Osteocyte (in vitro differentiated cells): Measurements from ENCODE around the gene OSCP1. TPM values are rescaled to one million over a fixed set of nuclear protein-coding genes. Genes with fewer than 3 reads are reported as not detected.
"Not testable (repeated sequence)": the region's sequence is repeated elsewhere in the genome, so short reads cannot be mapped to it uniquely, and the experiment has no call there.

Experiments
- DNase-seq: peaks from one replicate; pipeline ENCODE4 v3.0.0; 2021; ENCODE audit warnings: mixed read lengths; ENCODE audit not compliant: unreplicated experiment; ENCODE audit errors: extremely low spot score
- H3K27ac Mint-ChIP-seq: one replicate; pipeline ENCODE4 v1.8.0; 2021; ENCODE audit warnings: mild to moderate bottlenecking, mixed read lengths; ENCODE audit not compliant: unreplicated experiment
- H3K27me3 Mint-ChIP-seq: one replicate; pipeline ENCODE4 v1.8.0; 2021; ENCODE audit warnings: mixed read lengths; ENCODE audit not compliant: unreplicated experiment
- H3K36me3 Mint-ChIP-seq: one replicate; pipeline ENCODE4 v1.8.0; 2021; ENCODE audit warnings: mixed read lengths; ENCODE audit not compliant: unreplicated experiment
- H3K4me1 Mint-ChIP-seq: one replicate; pipeline ENCODE4 v1.8.0; 2021; ENCODE audit warnings: mixed read lengths; ENCODE audit not compliant: unreplicated experiment
- H3K4me3 Mint-ChIP-seq: one replicate; pipeline ENCODE4 v1.8.0; 2021; ENCODE audit warnings: mild to moderate bottlenecking, moderate library complexity, mixed read lengths; ENCODE audit not compliant: unreplicated experiment
- H3K9me3 Mint-ChIP-seq: one replicate; pipeline ENCODE4 v1.8.0; 2021; ENCODE audit warnings: mixed read lengths; ENCODE audit not compliant: unreplicated experiment
- CTCF ChIP-seq: fragments of 200-600 bp; sonication (generic); IDR thresholded peaks from 2 replicates; pipeline ENCODE4 v1.5.0; 2021; ENCODE audit warnings: antibody characterized with exemption, mild to moderate bottlenecking, moderate library complexity
- total RNA-seq: library from RNA; stranded (reverse); gene quantifications from 2 replicates; pipeline ENCODE4 v1.2.1, GENCODE V29; 2021

OSCP1 gene
- total RNA-seq, 1 donor from 2014 or later: 5.0 TPM

DNA sequence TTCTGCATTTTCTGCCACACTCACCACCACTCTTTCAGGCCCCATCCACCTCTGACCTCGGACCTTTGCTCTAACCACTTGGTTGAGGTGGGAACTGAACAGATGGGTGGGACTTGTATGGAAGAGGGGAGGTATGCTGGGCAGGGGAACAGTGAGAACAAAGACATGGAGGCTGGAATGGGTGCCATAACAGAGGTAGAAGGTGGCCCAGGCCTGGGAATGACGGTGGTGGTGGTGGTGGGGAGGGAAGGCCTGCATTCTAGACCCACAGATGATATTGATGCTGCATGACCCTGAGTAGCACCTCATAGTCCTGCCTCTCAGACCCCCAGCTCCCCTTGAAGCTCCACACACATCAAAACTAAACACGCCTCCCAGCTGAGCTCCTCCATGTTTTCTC lies 37.7 kb upstream of the OSCP1 start:
- DNase-seq: no peak
- Mint-ChIP-seq H3K27me3 (peaks cover 41% of the 10 kb centered on the region), H3K9me3 (no peaks in the 10 kb centered on the region), H3K4me3 (no peak overlapping the region), H3K36me3 (no peaks in the 10 kb centered on the region), H3K27ac (no peak overlapping the region), H3K4me1 (no peaks in the 10 kb centered on the region)
- no peak for TF ChIP-seq CTCF

- H3K4me1 Mint-ChIP-seq, H3K9me3 Mint-ChIP-seq, H3K4me3 Mint-ChIP-seq, H3K27ac Mint-ChIP-seq, DNase-seq, H3K36me3 Mint-ChIP-seq: not testable (repeated sequence)
- peaks cover 41% of the 10 kb centered on the region for H3K27me3 Mint-ChIP-seq
These were observed 37.1 kb upstream of the OSCP1 start for GRCh38 chr1:36487336-36487725.

DNA sequence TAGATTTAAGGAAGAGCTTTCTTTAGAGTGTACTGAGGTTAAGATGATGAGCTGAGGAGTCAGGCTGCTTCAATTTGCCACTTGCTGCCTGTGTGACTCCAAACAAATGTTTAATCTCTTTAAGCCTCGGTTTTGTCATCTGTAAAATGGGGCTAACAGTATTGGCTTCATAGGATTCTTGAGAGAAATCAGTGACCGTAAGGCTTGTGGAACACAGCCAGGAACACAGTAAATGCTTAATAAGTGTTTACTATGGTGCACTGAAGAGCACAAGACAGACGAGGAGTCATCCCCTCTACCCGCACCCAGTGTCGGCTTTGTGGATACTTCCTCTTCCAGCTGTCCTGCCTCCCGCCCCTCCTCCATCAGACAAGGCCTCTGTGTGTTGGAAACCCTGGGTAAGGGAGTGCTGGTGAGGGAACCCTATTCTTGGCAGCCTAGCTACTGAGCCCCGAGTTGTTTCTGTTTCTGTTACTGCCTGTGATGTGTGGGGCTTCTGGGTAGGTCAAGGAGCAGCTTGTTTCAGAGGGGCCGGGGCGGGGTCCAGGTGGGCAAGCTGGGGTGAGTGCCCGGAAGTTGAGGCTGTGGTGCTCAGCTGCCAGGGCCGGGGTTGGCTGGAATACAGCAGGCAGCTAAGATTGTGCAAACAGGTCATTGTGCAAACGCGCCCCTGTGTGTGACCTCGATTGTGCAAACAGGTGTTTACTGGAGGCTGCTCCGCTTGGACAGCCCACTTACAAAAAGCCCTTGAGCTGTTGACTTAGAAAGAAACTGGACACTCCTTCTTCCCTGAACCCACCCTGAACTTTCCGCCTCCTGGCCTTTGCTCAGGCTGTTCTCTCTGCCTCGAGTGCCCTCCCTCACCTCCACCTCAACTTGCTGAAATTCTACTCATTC lies 36.4 kb upstream of the OSCP1 start:
- no peak overlapping the region for H3K27ac Mint-ChIP-seq
- no peaks in the 10 kb centered on the region for H3K9me3 Mint-ChIP-seq
- H3K27me3 Mint-ChIP-seq: peaks cover 45% of the 10 kb centered on the region
- no peak overlapping the region for H3K4me3 Mint-ChIP-seq
- H3K36me3 Mint-ChIP-seq: no peaks in the 10 kb centered on the region
- DNase-seq: no peak
- no peaks in the 10 kb centered on the region for H3K4me1 Mint-ChIP-seq
- no peak for TF ChIP-seq CTCF

DNA sequence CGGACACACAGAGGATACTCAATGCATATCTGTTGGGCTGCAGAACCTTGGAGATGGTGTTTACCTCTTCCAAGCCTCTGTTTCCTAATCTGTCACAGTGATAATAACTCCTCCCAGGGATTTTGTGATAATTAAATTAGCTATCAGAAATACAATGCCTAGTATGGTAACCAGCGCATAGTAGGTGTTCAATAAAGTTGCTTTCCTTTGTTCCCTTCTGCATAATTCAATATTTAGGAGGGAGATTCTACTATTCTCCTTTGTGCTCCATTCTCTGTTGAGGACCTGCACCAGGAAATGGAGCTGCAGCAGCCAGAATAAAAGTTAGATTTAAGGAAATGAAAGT lies 35.8 kb upstream of the OSCP1 start:
- TF ChIP-seq CTCF: no peak
- peaks cover 43% of the 10 kb centered on the region for H3K27me3 Mint-ChIP-seq
- H3K36me3 Mint-ChIP-seq: no peaks in the 10 kb centered on the region
- no peak for DNase-seq
- no peaks in the 10 kb centered on the region for H3K9me3 Mint-ChIP-seq
- H3K4me3 Mint-ChIP-seq: no peak overlapping the region
- H3K4me1 Mint-ChIP-seq: no peaks in the 10 kb centered on the region
- no peak overlapping the region for H3K27ac Mint-ChIP-seq

GRCh38 chr1:36484099-36484498 lies 33.8 kb upstream of the OSCP1 start:
- no peak overlapping the region for H3K4me3 Mint-ChIP-seq
- no peak overlapping the region for H3K27ac Mint-ChIP-seq
- no peak for DNase-seq
- no peak for TF ChIP-seq CTCF
- peaks cover 36% of the 10 kb centered on the region for H3K27me3 Mint-ChIP-seq
- H3K36me3 Mint-ChIP-seq: no peaks in the 10 kb centered on the region
- H3K4me1 Mint-ChIP-seq: no peaks in the 10 kb centered on the region
- no peaks in the 10 kb centered on the region for H3K9me3 Mint-ChIP-seq
